T-helper 2 cell (primary cell): Measurements from ENCODE around the gene ZFYVE9.
"Not testable (repeated sequence)": the region's sequence is repeated elsewhere in the genome, so short reads cannot be mapped to it uniquely, and the experiment has no call there.

Experiments
- DNase-seq, 5 experiments: peaks; one replicate each; pipeline versions ENCODE4 v3.0.0 to v3.0.0-alpha.2; 2012 to 2022
- total RNA-seq, 2 donors: gene quantifications; one replicate each; lab custom pipeline; 2026; lab: John Stamatoyannopoulos, UW

ZFYVE9 gene
- total RNA-seq, result 9.4 to 13.4 reads per million in 2 donors

GRCh38 chr1:52141513-52142219 is at the start of gene ZFYVE9:
Gene ZFYVE9, plus strand, starts transcription at chr1:52142089. Its CDS starts 91,118 bp downstream, at chr1:52233207.
- DNase-seq, result peak; percentile 40 to 74 (median 54)

- not testable (repeated sequence) for DNase-seq
These were observed 47.6 kb upstream of the ZFYVE9 start for GRCh38 chr1:52094300-52094699.

GRCh38 chr1:52096216-52096615 is 45.7 kb upstream of the ZFYVE9 start:
- no peak for DNase-seq

GRCh38 chr1:52098139-52098871 is 43.6 kb upstream of the ZFYVE9 start:
- no peak for DNase-seq

- peak in 1 of 5 experiments; percentile 32 for DNase-seq
These were observed 39.4 kb upstream of the ZFYVE9 start for GRCh38 chr1:52102336-52103013.

GRCh38 chr1:52111492-52111891 is 30.4 kb upstream of the ZFYVE9 start:
- DNase-seq, result no peak

GRCh38 chr1:52112489-52112888 is 29.4 kb upstream of the ZFYVE9 start:
- DNase-seq, result no peak

GRCh38 chr1:52119301-52120079 is 22.4 kb upstream of the ZFYVE9 start:
- DNase-seq, result no peak

- no peak for DNase-seq
These were observed 19.5 kb upstream of the ZFYVE9 start for GRCh38 chr1:52122384-52122783.

- DNase-seq, result no peak
These were observed 18.3 kb upstream of the ZFYVE9 start for GRCh38 chr1:52123622-52124021.

GRCh38 chr1:52125736-52126359 is 16.0 kb upstream of the ZFYVE9 start:
- no peak for DNase-seq

- peak in 2 of 5 experiments; percentile 2 to 5 for DNase-seq
These were observed 14.4 kb upstream of the ZFYVE9 start for GRCh38 chr1:52127181-52128180.

- DNase-seq, result peak in 2 of 5 experiments; percentile 18 to 79
These were observed 1.9 kb upstream of the ZFYVE9 start for GRCh38 chr1:52139817-52140540.

GRCh38 chr1:52140633-52141512 is 1.0 kb upstream of the ZFYVE9 start:
- no peak for DNase-seq

- DNase-seq, result peak in 3 of 5 experiments; percentile 11 to 16 (median 15)
These were observed 613 bp downstream of the ZFYVE9 start for GRCh38 chr1:52142220-52143183.

- no peak for DNase-seq
These were observed 3.2 kb downstream of the ZFYVE9 start for GRCh38 chr1:52145137-52145536.

GRCh38 chr1:52150445-52150844 is 8.6 kb downstream of the ZFYVE9 start:
- DNase-seq, result not testable (repeated sequence)

GRCh38 chr1:52150946-52151345 is 9.1 kb downstream of the ZFYVE9 start:
- DNase-seq, result no peak
